ENCODE measurements around the gene ZGPAT.

GRCh38 chr20:63663332-63664066, 44.3 kb upstream of the ZGPAT start:
- TF ChIP-seq RAD21 (CRISPR knock-in tag; IDR thresholded peaks at IDR 0.05) (no peak), POLR2A (IDR thresholded peaks at IDR 0.05; ENCODE audit: insufficient read depth in 1 of 2, low read depth in 2 of 2, low read length in 2 of 2) (no peak), NFIB (CRISPR knock-in tag; IDR thresholded peaks at IDR 0.05; ENCODE audit: borderline replicate concordance) (no peak), REST (IDR thresholded peaks at IDR 0.05; ENCODE audit: borderline replicate concordance in 1 of 2, low read depth in 1 of 2, low read length in 2 of 2) (no peak), ZFP36 (IDR thresholded peaks at IDR 0.05; ENCODE audit: borderline replicate concordance, low read depth, low read length, partially characterized antibody) (no peak), ERF (CRISPR knock-in tag; IDR thresholded peaks at IDR 0.05) (no peak), ISL2 (CRISPR knock-in tag; IDR thresholded peaks at IDR 0.05) (no peak), CENPT (CRISPR knock-in tag; IDR thresholded peaks at IDR 0.05; ENCODE audit: low read depth) (no peak), FOSL2 (CRISPR knock-in tag; IDR thresholded peaks at IDR 0.05) (no peak), IKZF5 (CRISPR knock-in tag; IDR thresholded peaks at IDR 0.05) (no peak), TCF7 (IDR thresholded peaks at IDR 0.05; ENCODE audit: low read depth) (no peak), CREB1 (IDR thresholded peaks at IDR 0.05) (no peak), CREB1 (CRISPR knock-in tag; IDR thresholded peaks at IDR 0.05) (no peak), AGO1 (IDR thresholded peaks at IDR 0.05; ENCODE audit: low read depth, low read length, poor library complexity, severe bottlenecking) (no peak), EP300 (IDR thresholded peaks at IDR 0.05; ENCODE audit: low read depth in 2 of 2, low read length in 2 of 2) (no peak), EP300 (CRISPR knock-in tag; IDR thresholded peaks at IDR 0.05; ENCODE audit: borderline replicate concordance) (no peak)
